GM10266 (cell line): ENCODE results near the gene CLIP1.
A peak's percentile ranks its signal among the peaks of the same experiment; 100 is the strongest.

ENCODE experiments used
- DNase-seq: peaks from one replicate; pipeline ENCODE4 v3.0.0; 2012; ENCODE audit errors: extremely low spot score
- CTCF ChIP-seq: IDR thresholded peaks from 2 replicates; pipeline ENCODE4 v1.5.1; 2012; ENCODE audit warnings: mild to moderate bottlenecking, low read depth; ENCODE audit not compliant: control insufficient read depth, insufficient read depth; ENCODE audit errors: missing control alignments

CLIP1 gene

GRCh38 chr12:122306407-122306806, 116.1 kb downstream of the CLIP1 start:
- DNase-seq = no peak
- peak; percentile 31 for TF ChIP-seq CTCF

- TF ChIP-seq CTCF = no peak
- DNase-seq = no peak
Observed at GRCh38 chr12:122304924-122305323, 117.5 kb downstream of the CLIP1 start.

GRCh38 chr12:122303068-122303467, 119.4 kb downstream of the CLIP1 start:
- no peak for DNase-seq

GRCh38 chr12:122298071-122298748, 124.3 kb downstream of the CLIP1 start:
- no peak for TF ChIP-seq CTCF
- DNase-seq = no peak

More at GRCh38 chr12:122303068-122303467, 119.4 kb downstream of the CLIP1 start:
- no peak for TF ChIP-seq CTCF

- TF ChIP-seq CTCF = no peak
- no peak for DNase-seq
Observed at GRCh38 chr12:122297494-122297893, 125.0 kb downstream of the CLIP1 start.

- TF ChIP-seq CTCF = no peak
- DNase-seq = no peak
Observed at GRCh38 chr12:122295877-122296276, 126.6 kb downstream of the CLIP1 start.

GRCh38 chr12:122293081-122293480, 129.4 kb downstream of the CLIP1 start:
- DNase-seq = peak; percentile 14
- no peak for TF ChIP-seq CTCF
